Spinal cord (tissue), 10 donors: ENCODE results near the gene CREM. TPM values are rescaled to one million over a fixed set of nuclear protein-coding genes. Genes with fewer than 3 reads are reported as not detected.

ENCODE experiments used
- DNase-seq, 6 donors: peaks; one replicate each; pipeline versions ENCODE4 v3.0.0 to v3.0.0-alpha.2; 2013 to 2015; ENCODE audit warnings: low spot score in 6 of 6, low read depth in 4 of 6
- H3K27ac ChIP-seq: one replicate; pipeline ENCODE4 v1.5.1; 2013; ENCODE audit warnings: low read depth, low read length, control low read depth
- H3K27me3 ChIP-seq: one replicate; pipeline ENCODE4 v1.6.1; 2013; ENCODE audit warnings: low read length; ENCODE audit not compliant: control insufficient read depth, insufficient read depth
- H3K36me3 ChIP-seq: one replicate; pipeline ENCODE4 v1.6.1; 2013; ENCODE audit warnings: low read length; ENCODE audit not compliant: control insufficient read depth, insufficient read depth
- H3K4me1 ChIP-seq: one replicate; pipeline ENCODE4 v1.6.1; 2013; ENCODE audit warnings: low read length; ENCODE audit not compliant: control insufficient read depth, insufficient read depth
- H3K4me3 ChIP-seq: one replicate; pipeline ENCODE4 v1.5.1; 2013; ENCODE audit warnings: low read depth, low read length, control low read depth
- H3K9me3 ChIP-seq: one replicate; pipeline ENCODE4 v1.6.1; 2013; ENCODE audit warnings: low read length; ENCODE audit not compliant: control insufficient read depth, insufficient read depth
- WGBS: methylation state at CpG from one replicate; pipeline ENCODE4 v1.1.5; 2013; ENCODE audit warnings: missing lambda C conversion rate; ENCODE audit not compliant: insufficient coverage; 5-methylcytosine and 5-hydroxymethylcytosine counted together
- polyA plus RNA-seq, 2 donors: library from polyadenylated mRNA; unstranded; fragments of 120-200 nt; gene quantifications; one replicate each; pipeline ENCODE4 v1.2.1, GENCODE V29; 2013; ENCODE audit not compliant: insufficient read length in 2 of 2
- total RNA-seq, 2 donors: library from RNA; depleted of rRNA in 1 of 2; stranded (reverse); fragments of 120-200 nt in 1 of 2; fragments of >200 nt in 1 of 2; gene quantifications; one replicate each; pipeline versions ENCODE4 v1.2.3 to v1.2.4, GENCODE V29; 2013 to 2014
- donor health status: healthy.

CREM gene
- total and polyA plus RNA-seq, 4 donors: 38.4 to 56.8 (median 48.2) TPM

DNA sequence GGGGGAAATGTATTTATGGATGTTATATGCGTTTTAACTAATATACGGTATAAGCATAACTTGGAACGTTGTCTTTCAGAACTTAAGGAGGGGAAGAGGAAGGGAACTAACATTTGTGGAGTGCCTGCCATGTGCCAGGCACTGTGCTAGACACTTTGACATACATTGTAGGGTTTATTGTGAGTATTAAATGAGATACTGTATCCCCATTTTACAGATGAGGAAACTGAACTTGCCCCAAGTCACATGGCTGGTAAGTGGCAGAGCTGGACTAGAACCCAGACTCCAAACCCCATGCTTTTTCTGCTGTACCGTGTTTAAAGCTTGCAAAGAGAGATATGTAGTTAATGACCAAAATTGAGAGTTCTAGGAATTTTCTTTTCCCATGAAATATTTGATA is 74.6 kb downstream of the CREM start:
- Histone ChIP-seq H3K4me1 (peaks cover 3% of the 10 kb centered on the region), H3K9me3 (no peaks in the 10 kb centered on the region), H3K4me3 (no peak overlapping the region), H3K27me3 (no peaks in the 10 kb centered on the region), H3K27ac (no peak overlapping the region), H3K36me3 (no peaks in the 10 kb centered on the region)
- 97% methylated on average over 3 of the region's 4 CpGs for WGBS
- no peak for DNase-seq

DNA sequence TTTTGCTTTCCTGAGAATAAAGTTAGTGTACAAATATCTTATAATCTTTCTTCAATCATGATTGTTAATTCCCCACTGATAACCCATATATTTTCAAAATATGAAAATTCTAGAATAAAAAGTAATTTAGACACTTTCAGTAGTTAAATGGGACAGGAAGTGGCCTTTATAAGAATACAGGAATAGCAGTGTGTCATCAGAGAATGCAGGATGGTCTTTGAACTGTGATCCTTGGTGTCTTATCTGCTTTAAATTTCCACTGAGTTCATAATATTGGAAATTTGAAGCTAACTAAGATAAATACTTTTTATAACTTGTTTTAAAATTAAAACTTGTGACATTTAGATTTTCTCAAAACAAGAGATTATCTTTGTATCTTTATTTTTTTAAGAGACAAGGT is 75.4 kb downstream of the CREM start:
- H3K27ac ChIP-seq: no peak overlapping the region
- H3K4me1 ChIP-seq: peaks cover 3% of the 10 kb centered on the region
- DNase-seq: no peak
- H3K4me3 ChIP-seq: no peak overlapping the region
- no peaks in the 10 kb centered on the region for H3K27me3 ChIP-seq
- H3K36me3 ChIP-seq: no peaks in the 10 kb centered on the region
- H3K9me3 ChIP-seq: no peaks in the 10 kb centered on the region

DNA sequence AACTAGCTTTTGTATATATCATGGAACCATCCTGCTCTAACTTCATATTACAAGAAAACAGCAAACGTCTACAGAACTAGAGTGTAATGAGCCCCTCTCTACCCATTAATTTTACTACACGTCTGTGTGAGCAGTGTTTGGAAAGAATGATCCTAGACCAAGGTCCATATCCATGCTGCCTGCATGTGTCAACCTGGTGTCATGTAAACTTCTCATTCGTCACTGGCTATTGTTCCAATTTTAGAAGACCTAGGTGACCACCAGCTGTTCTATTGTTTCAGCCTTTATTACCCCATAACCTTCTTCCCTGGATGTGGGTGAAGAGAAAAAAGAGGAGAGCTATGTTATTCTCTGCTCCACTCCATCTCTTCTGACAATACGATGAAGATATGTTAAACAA is 77.1 kb downstream of the CREM start:
- Histone ChIP-seq H3K4me1 (peaks cover 3% of the 10 kb centered on the region), H3K27ac (no peak overlapping the region), H3K36me3 (no peaks in the 10 kb centered on the region), H3K4me3 (no peak overlapping the region), H3K27me3 (no peaks in the 10 kb centered on the region), H3K9me3 (no peaks in the 10 kb centered on the region)
- no CpG with 5 or more reads among the region's 4 CpGs for WGBS
- DNase-seq: no peak

DNA sequence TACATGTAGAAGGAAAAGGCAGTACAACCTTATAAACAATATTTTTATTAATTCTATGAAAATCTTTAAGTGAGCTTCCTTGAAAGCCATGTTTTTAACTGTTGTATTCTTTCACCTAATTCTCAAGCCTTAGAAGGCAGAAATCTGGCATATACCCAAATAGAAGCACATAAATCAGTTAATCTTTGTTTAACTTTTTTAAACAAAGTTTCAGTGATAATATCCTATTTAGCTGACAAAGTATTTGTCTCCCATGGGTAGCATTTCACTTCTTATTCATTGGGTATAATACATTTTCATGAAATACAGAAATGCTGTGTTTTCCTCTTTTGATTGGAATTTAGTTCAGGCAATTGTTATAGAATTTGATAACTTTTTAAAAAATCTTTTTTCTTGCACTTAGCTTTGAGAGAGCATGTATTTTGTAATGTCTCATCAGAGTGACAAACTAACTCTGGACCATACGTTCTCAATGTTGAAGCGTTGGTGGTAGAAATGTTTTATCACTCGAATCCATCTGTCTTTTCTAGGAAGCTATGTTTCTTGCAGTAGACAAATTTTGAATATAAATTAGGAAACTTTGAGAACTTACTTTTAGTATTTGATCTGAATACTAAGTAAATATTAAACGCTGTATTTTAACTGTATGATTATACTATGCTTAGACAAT is 78.1 kb downstream of the CREM start:
- WGBS: 43% methylated on average over 1 of the region's 4 CpGs
- no peak for DNase-seq

DNA sequence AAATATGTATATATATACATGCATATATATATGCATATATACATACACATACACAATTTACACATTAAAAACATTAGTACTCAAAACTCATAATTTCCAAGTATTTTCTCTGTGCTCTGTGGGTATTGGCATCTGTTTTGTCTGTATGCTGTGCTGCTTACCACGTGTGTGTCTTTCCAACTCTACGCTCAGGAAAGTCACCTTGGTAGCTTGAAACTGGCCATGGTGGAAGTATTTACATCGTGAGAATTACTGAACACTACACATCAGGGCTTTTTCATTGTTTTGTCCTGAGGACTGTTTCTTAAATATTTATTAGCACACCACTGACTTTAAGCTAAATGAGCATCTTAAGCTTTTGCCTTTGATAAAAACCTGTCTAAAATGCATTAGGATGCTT is 79.6 kb downstream of the CREM start:
- H3K9me3 ChIP-seq: no peaks in the 10 kb centered on the region
- no peaks in the 10 kb centered on the region for H3K27me3 ChIP-seq
- no CpG with 5 or more reads among the region's 3 CpGs for WGBS
- no peak overlapping the region for H3K27ac ChIP-seq
- H3K4me3 ChIP-seq: no peak overlapping the region
- DNase-seq: no peak
- no peaks in the 10 kb centered on the region for H3K36me3 ChIP-seq
- peaks cover 3% of the 10 kb centered on the region for H3K4me1 ChIP-seq

More for the DNA sequence above, 78.1 kb downstream of the CREM start:
- Histone ChIP-seq H3K4me1 (peaks cover 3% of the 10 kb centered on the region), H3K27ac (no peak overlapping the region), H3K27me3 (no peaks in the 10 kb centered on the region), H3K36me3 (no peaks in the 10 kb centered on the region), H3K4me3 (no peak overlapping the region), H3K9me3 (no peaks in the 10 kb centered on the region)

DNA sequence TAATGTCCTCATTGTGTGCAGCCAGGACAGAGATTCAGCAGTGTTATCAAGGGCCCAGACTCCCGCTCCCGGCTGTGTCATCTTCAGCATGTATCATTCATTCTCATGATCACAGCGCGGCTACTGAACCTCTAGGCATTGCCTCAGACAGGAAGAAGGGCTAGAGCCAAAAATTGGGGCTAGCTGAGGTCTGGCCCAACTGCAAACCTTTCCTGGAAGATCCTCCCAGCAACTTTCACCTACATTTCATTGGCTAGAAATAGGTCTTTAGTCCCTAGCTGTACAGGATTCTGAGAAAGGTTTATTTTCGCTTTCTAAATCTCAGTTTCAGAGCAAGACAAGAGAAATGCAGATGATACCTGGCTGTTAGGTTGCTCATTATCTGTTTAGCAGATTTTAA is 81.9 kb downstream of the CREM start:
- Histone ChIP-seq H3K27ac (no peak overlapping the region), H3K4me1 (peaks cover 3% of the 10 kb centered on the region), H3K4me3 (no peak overlapping the region), H3K27me3 (no peaks in the 10 kb centered on the region), H3K36me3 (no peaks in the 10 kb centered on the region), H3K9me3 (no peaks in the 10 kb centered on the region)
- 97% methylated on average over 4 of the region's 5 CpGs for WGBS
- no peak for DNase-seq

- H3K27ac ChIP-seq: no peak overlapping the region
- no peak for DNase-seq
- H3K4me3 ChIP-seq: no peak overlapping the region
- 100% methylated on average over 2 of the region's 7 CpGs for WGBS
- H3K27me3 ChIP-seq: no peaks in the 10 kb centered on the region
- H3K36me3 ChIP-seq: no peaks in the 10 kb centered on the region
- no peaks in the 10 kb centered on the region for H3K9me3 ChIP-seq
- H3K4me1 ChIP-seq: peaks cover 3% of the 10 kb centered on the region
These were observed 82.4 kb downstream of the CREM start for GRCh38 chr10:35208949-35209613.

GRCh38 chr10:35210961-35211360 is 84.3 kb downstream of the CREM start:
- H3K4me1 ChIP-seq: no peaks in the 10 kb centered on the region
- peak overlapping the region; percentile 53 for H3K27ac ChIP-seq
- no peaks in the 10 kb centered on the region for H3K27me3 ChIP-seq
- no peak overlapping the region for H3K4me3 ChIP-seq
- 65% methylated on average over 5 of the region's 6 CpGs for WGBS
- DNase-seq: no peak
- H3K9me3 ChIP-seq: no peaks in the 10 kb centered on the region
- no peaks in the 10 kb centered on the region for H3K36me3 ChIP-seq

GRCh38 chr10:35211390-35211789 is 84.7 kb downstream of the CREM start:
- DNase-seq: no peak
- Histone ChIP-seq H3K9me3 (no peaks in the 10 kb centered on the region), H3K4me1 (peaks cover 3% of the 10 kb centered on the region), H3K27ac (peak overlapping the region; percentile 53), H3K36me3 (no peaks in the 10 kb centered on the region), H3K4me3 (no peak overlapping the region), H3K27me3 (no peaks in the 10 kb centered on the region)
- WGBS: 53% methylated on average over 6 of the region's 7 CpGs

GRCh38 chr10:35212856-35213255 is 86.2 kb downstream of the CREM start:
- H3K27ac ChIP-seq: peak overlapping the region; percentile 55
- WGBS: no CpG with 5 or more reads among the region's 6 CpGs
- H3K27me3 ChIP-seq: no peaks in the 10 kb centered on the region
- H3K36me3 ChIP-seq: no peaks in the 10 kb centered on the region
- no peak overlapping the region for H3K4me3 ChIP-seq
- H3K9me3 ChIP-seq: no peaks in the 10 kb centered on the region
- H3K4me1 ChIP-seq: peaks cover 10% of the 10 kb centered on the region
- peak in 1 of 6 donors; percentile 36 for DNase-seq
